ENCODE data around the gene PRKX.
"Not testable (repeated sequence)": the region's sequence is repeated elsewhere in the genome, so short reads cannot be mapped to it uniquely, and the experiment has no call there.

PRKX gene

GRCh38 chrX:3713225-3713936 lies at the start of gene PRKX:
PRKX (minus strand) TSS chrX:3713649; CDS start chrX:3713253, 396 bp downstream.
- peak; percentile 16 for DNase-seq

- DNase-seq: no peak
Observed at GRCh38 chrX:3763111-3763510, 49.7 kb upstream of the PRKX start.

- DNase-seq: no peak
Observed at GRCh38 chrX:3757510-3758025, 44.1 kb upstream of the PRKX start.

- no peak for DNase-seq
Observed at GRCh38 chrX:3748052-3748559, 34.7 kb upstream of the PRKX start.

DNA sequence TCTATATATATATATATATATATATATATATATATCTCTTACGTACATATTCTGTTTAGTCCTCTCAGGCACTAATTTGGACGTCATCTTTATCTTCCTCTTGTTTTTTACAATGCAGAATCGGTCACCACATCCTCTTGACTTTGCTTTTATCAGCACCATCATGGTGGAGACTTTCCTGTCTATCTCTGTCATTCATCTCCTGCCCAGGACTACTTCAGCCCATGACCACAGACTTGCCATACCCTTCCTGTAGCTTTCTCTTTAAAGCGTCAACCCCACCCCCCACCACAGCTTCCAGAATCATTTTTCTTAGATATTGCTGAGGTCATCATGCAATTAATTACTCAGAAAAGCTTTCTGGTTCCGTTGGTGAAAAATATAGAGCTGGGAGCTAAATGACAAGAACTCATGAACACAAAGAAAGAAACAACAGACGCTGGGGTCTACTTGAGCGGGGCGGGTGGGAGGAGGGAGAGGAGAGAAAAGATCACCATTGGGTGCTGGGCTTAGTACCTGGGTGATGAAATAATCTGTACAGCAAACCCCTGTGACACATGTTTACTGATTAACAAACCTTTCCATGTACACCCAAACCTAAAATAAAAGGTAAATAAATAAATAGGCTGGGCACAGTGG lies 30.5 kb upstream of the PRKX start:
- no peak for DNase-seq

DNA sequence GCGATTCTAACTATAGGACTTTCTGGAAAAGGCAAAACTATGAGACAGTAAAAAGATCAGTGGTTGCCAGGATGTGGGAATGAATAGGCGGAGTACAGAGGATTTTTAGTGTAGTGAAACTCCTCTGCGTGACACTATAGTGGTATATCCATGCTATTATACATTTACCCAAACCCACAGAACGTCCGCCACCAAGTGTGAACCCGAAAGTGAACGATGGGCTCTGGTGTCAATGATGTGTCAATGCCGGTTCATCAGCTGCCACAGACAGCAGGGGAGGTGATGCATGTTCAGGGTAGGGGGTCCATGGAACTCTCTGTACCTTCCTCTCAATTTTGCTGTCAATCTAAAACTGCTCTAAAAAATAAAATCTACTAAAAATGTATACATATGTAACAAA lies 27.5 kb upstream of the PRKX start:
- DNase-seq: not testable (repeated sequence)

- DNase-seq: no peak
Observed at GRCh38 chrX:3738509-3738908, 25.1 kb upstream of the PRKX start.

- not testable (repeated sequence) for DNase-seq
Observed at GRCh38 chrX:3736536-3736935, 23.1 kb upstream of the PRKX start.

DNA sequence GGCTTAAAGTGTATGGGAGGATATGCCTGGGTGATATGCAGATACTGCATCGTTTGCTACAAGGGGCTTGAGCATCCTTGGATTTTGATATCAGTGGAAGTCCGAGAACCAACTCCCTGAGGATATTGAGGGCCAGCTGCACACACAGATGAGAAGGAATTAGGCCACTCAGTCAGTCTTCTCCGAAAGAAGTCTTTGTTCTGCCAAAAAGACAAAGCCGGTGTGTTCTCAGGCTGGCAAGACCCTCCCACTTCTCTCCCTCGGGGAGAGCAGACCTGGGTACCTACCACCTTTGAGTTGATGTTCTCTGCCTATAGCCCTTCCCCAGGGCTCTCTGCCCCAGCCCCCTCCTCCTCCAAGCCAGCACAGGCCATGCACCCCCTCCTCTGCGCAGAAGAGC lies 22.4 kb upstream of the PRKX start:
- not testable (repeated sequence) for DNase-seq

GRCh38 chrX:3734456-3734855 lies 21.0 kb upstream of the PRKX start:
- not testable (repeated sequence) for DNase-seq

DNA sequence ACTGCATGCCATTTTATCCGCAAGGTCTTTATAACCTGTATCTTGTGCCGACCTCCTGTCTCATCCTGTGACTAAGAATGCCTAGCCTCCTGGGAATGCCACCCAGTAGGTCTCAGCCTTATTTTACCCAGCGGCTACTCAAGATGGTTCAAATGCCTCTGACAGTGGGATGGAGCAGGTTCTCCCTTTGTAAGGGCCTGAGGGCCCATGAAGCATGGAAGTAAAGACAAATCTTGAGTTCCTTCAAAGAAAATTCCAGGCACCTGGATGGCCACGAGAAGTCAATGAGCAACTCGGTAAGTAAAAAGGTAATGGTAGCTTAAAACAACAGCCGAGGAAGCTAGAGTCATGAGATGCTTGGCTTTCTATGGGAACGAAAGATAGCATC lies 19.6 kb upstream of the PRKX start:
- DNase-seq: no peak

GRCh38 chrX:3732326-3733042 lies 19.0 kb upstream of the PRKX start:
- DNase-seq: not testable (repeated sequence)

GRCh38 chrX:3728454-3728853 lies 15.0 kb upstream of the PRKX start:
- DNase-seq: no peak

GRCh38 chrX:3723460-3723859 lies 10.0 kb upstream of the PRKX start:
- DNase-seq: not testable (repeated sequence)

DNA sequence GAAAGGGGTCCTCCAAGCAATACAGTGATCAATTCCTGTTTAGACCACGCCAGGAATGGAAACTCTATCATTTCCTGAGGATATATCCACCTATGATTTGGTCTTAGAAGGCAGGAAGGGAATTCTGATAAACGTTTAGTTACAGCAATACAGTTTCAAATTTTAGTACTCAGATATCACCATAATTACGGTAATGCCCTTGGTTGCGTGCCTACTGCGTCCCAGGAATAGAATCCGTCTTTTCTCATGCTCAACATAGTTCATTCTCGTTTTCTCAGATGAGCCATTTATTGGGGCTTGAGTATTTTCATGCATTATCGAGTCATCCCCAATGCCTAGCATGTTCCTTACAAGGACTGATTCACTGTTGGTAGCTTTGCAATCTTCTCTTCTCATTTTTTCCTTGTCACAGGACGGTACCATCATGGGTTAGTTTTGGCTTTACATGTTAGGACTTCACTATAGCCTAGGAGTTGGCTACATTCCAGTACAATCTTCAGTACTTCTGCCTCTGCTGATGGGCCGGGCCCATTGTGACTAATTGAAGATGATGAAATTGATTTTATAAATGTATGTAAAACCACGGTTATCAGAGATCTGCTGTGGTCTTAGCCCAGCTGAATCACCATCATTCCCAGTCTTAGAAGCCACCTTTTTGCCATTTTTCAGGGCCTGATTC lies 4.4 kb upstream of the PRKX start:
- DNase-seq: no peak

GRCh38 chrX:3715921-3716320 lies 2.5 kb upstream of the PRKX start:
- DNase-seq: no peak

GRCh38 chrX:3714706-3715479 lies 1.4 kb upstream of the PRKX start:
- not testable (repeated sequence) for DNase-seq

GRCh38 chrX:3713937-3714434 lies 537 bp upstream of the PRKX start:
- no peak for DNase-seq

DNA sequence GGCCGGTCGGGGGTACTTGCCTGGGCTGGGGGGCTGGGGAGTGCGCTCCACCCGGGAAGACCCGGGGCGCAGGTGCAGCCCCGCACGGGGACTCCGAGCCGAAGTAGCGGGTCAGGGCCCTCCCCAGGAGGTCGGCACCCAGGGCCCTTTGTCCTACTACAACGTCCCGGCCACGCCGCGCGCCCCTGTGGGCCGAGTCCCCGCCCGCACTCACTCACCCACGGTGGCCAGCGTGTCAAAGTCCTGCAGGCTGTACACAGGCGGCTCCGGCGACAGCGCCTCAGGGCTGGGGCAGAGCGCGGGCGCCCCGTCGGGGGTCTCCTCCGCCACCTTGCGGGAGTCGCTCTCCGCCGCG lies 602 bp downstream of the PRKX start:
- DNase-seq: no peak

DNA sequence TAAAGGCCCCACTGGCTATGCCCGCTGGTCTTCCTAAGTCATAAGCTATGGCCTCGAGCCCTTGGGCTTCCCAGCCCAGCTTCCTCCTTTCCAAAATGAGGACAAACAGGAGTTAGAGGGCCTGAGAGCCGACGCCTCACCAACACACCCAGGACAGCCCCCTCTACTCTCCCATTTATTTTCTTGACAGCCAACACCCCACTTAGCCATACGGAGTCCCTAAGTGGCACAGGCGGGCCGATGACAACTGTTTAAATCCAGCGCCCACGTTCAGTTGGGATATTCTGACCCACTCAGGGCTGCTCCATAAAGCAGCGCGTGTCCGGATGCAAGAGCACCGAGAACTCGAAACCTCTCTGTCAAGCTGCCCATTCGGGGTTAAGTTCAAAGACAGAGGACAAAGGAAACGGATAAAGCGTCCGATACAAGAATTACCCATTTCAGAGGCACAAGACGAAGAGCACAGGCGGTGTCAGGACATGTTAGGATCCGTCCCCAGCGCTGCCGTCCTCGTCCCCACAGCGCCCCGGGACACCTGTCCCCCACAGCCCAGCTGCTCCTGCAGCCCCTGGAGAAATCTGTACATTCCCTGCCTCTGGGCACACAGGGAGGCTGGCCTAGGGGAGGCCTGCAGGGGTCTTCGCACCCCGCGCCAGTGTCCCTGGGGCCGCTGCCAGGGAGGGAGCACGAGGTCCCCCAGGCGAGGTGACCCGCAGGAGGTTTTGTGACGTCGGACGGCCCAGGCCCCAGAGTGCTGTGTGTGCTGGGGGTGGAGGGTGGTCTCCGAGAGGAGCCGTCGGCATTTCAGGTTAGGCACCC lies 1.2 kb downstream of the PRKX start:
- DNase-seq: no peak

DNA sequence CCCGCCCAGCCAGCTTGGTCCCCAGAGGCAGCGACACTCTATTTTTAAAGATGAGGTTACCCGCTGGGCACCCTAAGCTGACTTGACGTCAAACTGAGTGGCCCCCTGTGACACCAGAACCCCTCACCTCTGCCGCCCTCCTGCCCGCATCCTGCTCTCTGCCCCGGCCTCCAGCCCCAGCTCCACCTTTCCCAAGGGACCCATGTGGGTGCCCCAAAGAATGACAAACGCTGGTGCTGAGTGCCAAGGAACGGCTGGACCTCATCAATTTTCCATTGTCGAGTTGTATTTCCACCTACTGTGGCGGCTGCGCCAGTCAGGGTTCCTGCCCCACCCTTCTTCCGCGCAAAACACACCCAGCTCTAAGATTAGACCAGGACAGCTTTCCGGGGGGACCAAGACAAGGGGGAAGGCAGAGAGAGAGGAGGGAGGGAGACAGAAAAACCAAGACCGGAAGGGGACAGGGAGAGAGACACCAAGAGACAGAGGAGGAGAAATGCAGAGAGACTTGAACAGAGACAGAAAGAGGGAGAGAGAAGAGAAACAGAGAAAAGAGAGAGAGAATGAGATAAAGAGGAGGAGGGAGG lies 2.0 kb downstream of the PRKX start:
- DNase-seq: no peak
